ENCODE measurements around the gene SLC28A3. TPM values are rescaled to one million over a fixed set of nuclear protein-coding genes. Genes with fewer than 3 reads are reported as not detected.

The SLC28A3 gene
- total RNA-seq, 1 experiment from 2014 or later, result not detected

- POLR2A ChIA-PET, result no interaction called here
Measured at GRCh38 chr9:84297162-84297821, 43.3 kb downstream of the SLC28A3 start.

GRCh38 chr9:84296146-84296843 is 44.3 kb downstream of the SLC28A3 start:
- Histone ChIP-seq H3K4me3 (ENCODE audit: low read depth in 2 of 2, low read length in 2 of 2) (no peak overlapping the region), H3K36me3 (ENCODE audit: control insufficient read depth, insufficient read depth, low read length) (no peaks in the 10 kb centered on the region), H3K4me1 (ENCODE audit: control insufficient read depth, insufficient read depth, low read length) (no peaks in the 10 kb centered on the region), H3K27me3 (ENCODE audit: control insufficient read depth, insufficient read depth, low read length) (no peaks in the 10 kb centered on the region), H3K27ac (ENCODE audit: low read length) (no peak overlapping the region), H3K9me3 (ENCODE audit: control insufficient read depth, insufficient read depth, low read depth, low read length) (no peaks in the 10 kb centered on the region)
- DNase-seq (ENCODE audit: low read depth, low spot score) (no peak), ATAC-seq (no peak)
- intact Hi-C loops (cut with micrococcal nuclease; ENCODE audit: unreplicated experiment), result no loop called here
- in situ Hi-C loops (cut with HindIII; ENCODE audit: low pct_unique_long_range_greater_than_20kb, low sequenced_read_pairs), result no loop called here
- no TSS peak for BruUV-seq (replicated peaks)
- CTCF ChIA-PET, result no interaction called here
- POLR2A ChIA-PET, result no interaction called here
- TF ChIP-seq POLR2AphosphoS5 (IDR thresholded peaks at IDR 0.05; ENCODE audit: low read depth, low read length) (no peak), TCF7L2 (IDR thresholded peaks at IDR 0.05; ENCODE audit: low read depth, low read length) (no peak), REST (IDR thresholded peaks at IDR 0.05; ENCODE audit: insufficient read depth in 1 of 2, low read depth in 2 of 2, low read length in 1 of 2) (no peak), SIN3A (IDR thresholded peaks at IDR 0.05; ENCODE audit: borderline replicate concordance, insufficient read depth, low read depth, low read length) (no peak)
- TF ChIP-seq, protein P1, sequence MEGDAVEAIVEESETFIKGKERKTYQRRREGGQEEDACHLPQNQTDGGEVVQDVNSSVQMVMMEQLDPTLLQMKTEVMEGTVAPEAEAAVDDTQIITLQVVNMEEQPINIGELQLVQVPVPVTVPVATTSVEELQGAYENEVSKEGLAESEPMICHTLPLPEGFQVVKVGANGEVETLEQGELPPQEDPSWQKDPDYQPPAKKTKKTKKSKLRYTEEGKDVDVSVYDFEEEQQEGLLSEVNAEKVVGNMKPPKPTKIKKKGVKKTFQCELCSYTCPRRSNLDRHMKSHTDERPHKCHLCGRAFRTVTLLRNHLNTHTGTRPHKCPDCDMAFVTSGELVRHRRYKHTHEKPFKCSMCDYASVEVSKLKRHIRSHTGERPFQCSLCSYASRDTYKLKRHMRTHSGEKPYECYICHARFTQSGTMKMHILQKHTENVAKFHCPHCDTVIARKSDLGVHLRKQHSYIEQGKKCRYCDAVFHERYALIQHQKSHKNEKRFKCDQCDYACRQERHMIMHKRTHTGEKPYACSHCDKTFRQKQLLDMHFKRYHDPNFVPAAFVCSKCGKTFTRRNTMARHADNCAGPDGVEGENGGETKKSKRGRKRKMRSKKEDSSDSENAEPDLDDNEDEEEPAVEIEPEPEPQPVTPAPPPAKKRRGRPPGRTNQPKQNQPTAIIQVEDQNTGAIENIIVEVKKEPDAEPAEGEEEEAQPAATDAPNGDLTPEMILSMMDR (IDR thresholded peaks at IDR 0.05), result no peak

More at GRCh38 chr9:84297162-84297821, 43.3 kb downstream of the SLC28A3 start:
- in situ Hi-C loops (cut with HindIII; ENCODE audit: low pct_unique_long_range_greater_than_20kb, low sequenced_read_pairs) (no loop called here), intact Hi-C loops (cut with micrococcal nuclease; ENCODE audit: unreplicated experiment) (no loop called here)
- H3K36me3 ChIP-seq (ENCODE audit: control insufficient read depth, insufficient read depth, low read length), result no peaks in the 10 kb centered on the region
- H3K27me3 ChIP-seq (ENCODE audit: control insufficient read depth, insufficient read depth, low read length), result no peaks in the 10 kb centered on the region
- CTCF ChIA-PET, result no interaction called here
- TF ChIP-seq POLR2AphosphoS5 (IDR thresholded peaks at IDR 0.05; ENCODE audit: low read depth, low read length) (no peak), SIN3A (IDR thresholded peaks at IDR 0.05; ENCODE audit: borderline replicate concordance, insufficient read depth, low read depth, low read length) (no peak), TCF7L2 (IDR thresholded peaks at IDR 0.05; ENCODE audit: low read depth, low read length) (no peak), REST (IDR thresholded peaks at IDR 0.05; ENCODE audit: insufficient read depth in 1 of 2, low read depth in 2 of 2, low read length in 1 of 2) (no peak)
- TF ChIP-seq, protein P1 (IDR thresholded peaks at IDR 0.05), result no peak
- H3K4me1 ChIP-seq (ENCODE audit: control insufficient read depth, insufficient read depth, low read length), result no peaks in the 10 kb centered on the region
- DNase-seq (ENCODE audit: low read depth, low spot score), result no peak
- H3K9me3 ChIP-seq (ENCODE audit: control insufficient read depth, insufficient read depth, low read depth, low read length), result no peaks in the 10 kb centered on the region
- no peak overlapping the region for H3K4me3 ChIP-seq (ENCODE audit: low read depth in 2 of 2, low read length in 2 of 2)
- no peak for ATAC-seq
- H3K27ac ChIP-seq (ENCODE audit: low read length), result no peak overlapping the region
- no TSS peak for BruUV-seq (replicated peaks)
